Measurements from ENCODE around the gene PRMT7. TPM values are rescaled to one million over a fixed set of nuclear protein-coding genes. Genes with fewer than 3 reads are reported as not detected.
A peak's percentile ranks its signal among the peaks of the same experiment; 100 is the strongest.

Gene PRMT7
- total RNA-seq, 1 donor from 2014 or later, result 30.0 TPM

- intact Hi-C loops (cut with DNase I), result no loop called here
- H3K36me3 ChIP-seq, result peaks cover 63% of the 10 kb centered on the region
These were observed 44.8 kb downstream of the PRMT7 start for GRCh38 chr16:68355447-68356248.

GRCh38 chr16:68356249-68356918 lies 45.6 kb downstream of the PRMT7 start:
- H3K27me3 ChIP-seq, result no peaks in the 10 kb centered on the region
- TF ChIP-seq CTCF (IDR thresholded peaks at IDR 0.05), result no peak
- ATAC-seq (peak; percentile 31), DNase-seq (no peak)
- intact Hi-C loops (cut with DNase I), result no loop called here
- H3K36me3 ChIP-seq, result peaks cover 58% of the 10 kb centered on the region
- H3K4me1 ChIP-seq, result peaks cover 11% of the 10 kb centered on the region
- H3K4me3 ChIP-seq, result no peak overlapping the region
- no peaks in the 10 kb centered on the region for H3K9me3 ChIP-seq
- no peak overlapping the region for H3K27ac ChIP-seq

More at GRCh38 chr16:68355447-68356248, 44.8 kb downstream of the PRMT7 start:
- no peak overlapping the region for H3K4me3 ChIP-seq
- no peaks in the 10 kb centered on the region for H3K27me3 ChIP-seq
- no peak overlapping the region for H3K27ac ChIP-seq
- ATAC-seq (no peak), DNase-seq (no peak)
- H3K9me3 ChIP-seq, result no peaks in the 10 kb centered on the region
- H3K4me1 ChIP-seq, result peaks cover 11% of the 10 kb centered on the region
- TF ChIP-seq CTCF (IDR thresholded peaks at IDR 0.05), result no peak

- no peak overlapping the region for H3K4me3 ChIP-seq
- TF ChIP-seq CTCF (IDR thresholded peaks at IDR 0.05), result no peak
- intact Hi-C loops (cut with DNase I), result no loop called here
- ATAC-seq (no peak), DNase-seq (no peak)
- H3K4me1 ChIP-seq, result peaks cover 8% of the 10 kb centered on the region
- H3K27me3 ChIP-seq, result no peaks in the 10 kb centered on the region
- H3K36me3 ChIP-seq, result peaks cover 58% of the 10 kb centered on the region
- H3K27ac ChIP-seq, result no peak overlapping the region
- no peaks in the 10 kb centered on the region for H3K9me3 ChIP-seq
These were observed 46.1 kb downstream of the PRMT7 start for GRCh38 chr16:68356919-68357286.

- DNase-seq (no peak), ATAC-seq (no peak)
- no peaks in the 10 kb centered on the region for H3K9me3 ChIP-seq
- intact Hi-C loops (cut with DNase I), result no loop called here
- no peak overlapping the region for H3K4me3 ChIP-seq
- H3K36me3 ChIP-seq, result peaks cover 52% of the 10 kb centered on the region
- TF ChIP-seq CTCF (IDR thresholded peaks at IDR 0.05), result no peak
- peaks cover 8% of the 10 kb centered on the region for H3K4me1 ChIP-seq
- H3K27me3 ChIP-seq, result no peaks in the 10 kb centered on the region
- H3K27ac ChIP-seq, result no peak overlapping the region
These were observed 46.7 kb downstream of the PRMT7 start for GRCh38 chr16:68357521-68357922.

GRCh38 chr16:68357923-68358322 lies 47.1 kb downstream of the PRMT7 start:
- no peaks in the 10 kb centered on the region for H3K9me3 ChIP-seq
- H3K27me3 ChIP-seq, result no peaks in the 10 kb centered on the region
- DNase-seq, result no peak
- ATAC-seq, result no peak
- intact Hi-C loops (cut with DNase I), result no loop called here
- TF ChIP-seq CTCF (IDR thresholded peaks at IDR 0.05), result no peak
- H3K36me3 ChIP-seq, result peaks cover 50% of the 10 kb centered on the region
- H3K4me1 ChIP-seq, result peaks cover 8% of the 10 kb centered on the region
- no peak overlapping the region for H3K27ac ChIP-seq
- no peak overlapping the region for H3K4me3 ChIP-seq

Data from upper lobe of right lung (tissue), 1 donor.